ENCODE measurements around the gene SYVN1. TPM values are rescaled to one million over a fixed set of nuclear protein-coding genes. Genes with fewer than 3 reads are reported as not detected.
"Not testable (repeated sequence)": the region's sequence is repeated elsewhere in the genome, so short reads cannot be mapped to it uniquely, and the experiment has no call there.

Gene SYVN1
- 10 to 100 TPM; 16.4 to 17.8 TPM for polyA plus RNA-seq

DNA sequence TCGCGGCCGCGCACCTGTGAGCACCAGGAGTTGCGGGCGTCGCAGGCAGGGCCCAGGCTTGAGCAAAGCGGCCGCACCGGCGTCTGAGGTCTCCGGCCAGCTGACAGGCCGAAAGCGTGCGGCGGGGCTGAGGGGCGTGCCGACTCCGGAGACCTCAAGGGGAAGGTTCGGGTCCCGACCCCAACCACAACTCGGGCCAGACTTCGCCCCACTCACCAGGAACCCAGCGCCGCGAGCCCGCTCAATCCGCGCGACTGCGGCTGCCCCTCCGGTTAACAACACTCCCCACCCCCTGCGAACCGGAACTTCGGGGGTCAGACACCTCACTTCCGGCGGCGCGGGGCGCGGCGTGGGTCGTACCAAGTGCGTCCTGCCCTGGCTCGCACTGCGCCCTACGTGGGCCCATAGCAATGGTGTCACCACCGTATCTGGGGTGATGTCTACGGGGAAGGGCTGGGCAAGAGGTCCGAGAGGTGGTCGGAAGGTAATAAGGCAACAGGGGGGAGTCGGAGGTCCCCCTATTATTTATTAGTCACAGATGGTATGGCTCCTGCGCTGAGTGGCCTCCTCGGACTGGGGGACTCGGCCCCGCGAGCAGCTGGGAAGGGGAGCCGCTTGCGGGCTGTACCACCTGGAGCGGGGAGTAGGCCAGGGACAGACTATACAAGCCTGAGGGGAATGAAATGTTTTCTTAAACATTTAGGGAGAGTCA, at the start of gene SYVN1:
TSS of gene SYVN1 (minus strand) at position 280 of the 712 bp plus-strand sequence. CDS start 918 bp downstream, outside the sequence.
- peaks cover 13 to 33% of the 10 kb centered on the region in 2 donors for H3K36me3 ChIP-seq (ENCODE audit: control insufficient read depth in 2 of 2, insufficient read depth in 2 of 2, low read length in 1 of 2)
- H3K27me3 ChIP-seq (ENCODE audit: control insufficient read depth in 1 of 2, insufficient read depth in 2 of 2, low read length in 2 of 2), result no peaks in the 10 kb centered on the region
- H3K4me3 ChIP-seq (ENCODE audit: low read depth in 1 of 2, low read length in 2 of 2), result peak within 1 kb of the TSS; percentile 74 to 85
- H3K9me3 ChIP-seq (ENCODE audit: control insufficient read depth in 2 of 2, insufficient read depth in 1 of 2, low read depth in 1 of 2, low read length in 1 of 2), result no peaks in the 10 kb centered on the region
- peak within 1 kb of the TSS; percentile 98 for H3K27ac ChIP-seq (ENCODE audit: low read depth in 2 of 2, low read length in 1 of 2)
- 0% methylated on average over 57 to 60 of the region's 60 CpGs for WGBS, 2 donors
- H3K4me1 ChIP-seq (ENCODE audit: control insufficient read depth in 2 of 2, insufficient read depth in 2 of 2, low read length in 1 of 2), result peaks cover 0 to 17% of the 10 kb centered on the region in 2 donors

GRCh38 chr11:65183201-65183891, 49.0 kb upstream of the SYVN1 start:
- H3K9me3 ChIP-seq (ENCODE audit: control insufficient read depth in 2 of 2, insufficient read depth in 1 of 2, low read depth in 1 of 2, low read length in 1 of 2), result no peaks in the 10 kb centered on the region
- H3K27me3 ChIP-seq (ENCODE audit: control insufficient read depth in 1 of 2, insufficient read depth in 2 of 2, low read length in 2 of 2), result no peaks in the 10 kb centered on the region
- H3K27ac ChIP-seq (ENCODE audit: low read depth in 2 of 2, low read length in 1 of 2), result peak overlapping the region; percentile 99
- peak overlapping the region; percentile 76 to 88 for H3K4me3 ChIP-seq (ENCODE audit: low read depth in 1 of 2, low read length in 2 of 2)
- H3K36me3 ChIP-seq (ENCODE audit: control insufficient read depth in 2 of 2, insufficient read depth in 2 of 2, low read length in 1 of 2), result peaks cover 14 to 34% of the 10 kb centered on the region in 2 donors
- 46 to 55% methylated on average over 19 of the region's 19 CpGs for WGBS, 2 donors
- H3K4me1 ChIP-seq (ENCODE audit: control insufficient read depth in 2 of 2, insufficient read depth in 2 of 2, low read length in 1 of 2), result peaks cover 7 to 16% of the 10 kb centered on the region in 2 donors

- 20 to 26% methylated on average over 23 of the region's 23 CpGs for WGBS, 2 donors
- no peaks in the 10 kb centered on the region for H3K27me3 ChIP-seq (ENCODE audit: control insufficient read depth in 1 of 2, insufficient read depth in 2 of 2, low read length in 2 of 2)
- peak overlapping the region; percentile 99 for H3K27ac ChIP-seq (ENCODE audit: low read depth in 2 of 2, low read length in 1 of 2)
- peaks cover 14 to 28% of the 10 kb centered on the region in 2 donors for H3K36me3 ChIP-seq (ENCODE audit: control insufficient read depth in 2 of 2, insufficient read depth in 2 of 2, low read length in 1 of 2)
- H3K4me3 ChIP-seq (ENCODE audit: low read depth in 1 of 2, low read length in 2 of 2), result peak overlapping the region; percentile 76 to 88
- no peaks in the 10 kb centered on the region for H3K9me3 ChIP-seq (ENCODE audit: control insufficient read depth in 2 of 2, insufficient read depth in 1 of 2, low read depth in 1 of 2, low read length in 1 of 2)
- peaks cover 7 to 16% of the 10 kb centered on the region in 2 donors for H3K4me1 ChIP-seq (ENCODE audit: control insufficient read depth in 2 of 2, insufficient read depth in 2 of 2, low read length in 1 of 2)
Measured at GRCh38 chr11:65182258-65183170, 48.2 kb upstream of the SYVN1 start.

GRCh38 chr11:65181569-65182257, 47.4 kb upstream of the SYVN1 start, which contains the start of gene CAPN1:
CAPN1 (plus strand) TSS chr11:65181928; CDS start chr11:65182702, 774 bp downstream.
- Histone ChIP-seq H3K4me3 (ENCODE audit: low read depth in 1 of 2, low read length in 2 of 2) (peak within 1 kb of the TSS; percentile 76 to 88), H3K27me3 (ENCODE audit: control insufficient read depth in 1 of 2, insufficient read depth in 2 of 2, low read length in 2 of 2) (no peaks in the 10 kb centered on the region), H3K36me3 (ENCODE audit: control insufficient read depth in 2 of 2, insufficient read depth in 2 of 2, low read length in 1 of 2) (peaks cover 8 to 21% of the 10 kb centered on the region in 2 donors), H3K4me1 (ENCODE audit: control insufficient read depth in 2 of 2, insufficient read depth in 2 of 2, low read length in 1 of 2) (peaks cover 7 to 14% of the 10 kb centered on the region in 2 donors), H3K27ac (ENCODE audit: low read depth in 2 of 2, low read length in 1 of 2) (peak within 1 kb of the TSS; percentile 99), H3K9me3 (ENCODE audit: control insufficient read depth in 2 of 2, insufficient read depth in 1 of 2, low read depth in 1 of 2, low read length in 1 of 2) (no peaks in the 10 kb centered on the region)
- 0% methylated on average over 32 to 42 of the region's 43 CpGs for WGBS, 2 donors

DNA sequence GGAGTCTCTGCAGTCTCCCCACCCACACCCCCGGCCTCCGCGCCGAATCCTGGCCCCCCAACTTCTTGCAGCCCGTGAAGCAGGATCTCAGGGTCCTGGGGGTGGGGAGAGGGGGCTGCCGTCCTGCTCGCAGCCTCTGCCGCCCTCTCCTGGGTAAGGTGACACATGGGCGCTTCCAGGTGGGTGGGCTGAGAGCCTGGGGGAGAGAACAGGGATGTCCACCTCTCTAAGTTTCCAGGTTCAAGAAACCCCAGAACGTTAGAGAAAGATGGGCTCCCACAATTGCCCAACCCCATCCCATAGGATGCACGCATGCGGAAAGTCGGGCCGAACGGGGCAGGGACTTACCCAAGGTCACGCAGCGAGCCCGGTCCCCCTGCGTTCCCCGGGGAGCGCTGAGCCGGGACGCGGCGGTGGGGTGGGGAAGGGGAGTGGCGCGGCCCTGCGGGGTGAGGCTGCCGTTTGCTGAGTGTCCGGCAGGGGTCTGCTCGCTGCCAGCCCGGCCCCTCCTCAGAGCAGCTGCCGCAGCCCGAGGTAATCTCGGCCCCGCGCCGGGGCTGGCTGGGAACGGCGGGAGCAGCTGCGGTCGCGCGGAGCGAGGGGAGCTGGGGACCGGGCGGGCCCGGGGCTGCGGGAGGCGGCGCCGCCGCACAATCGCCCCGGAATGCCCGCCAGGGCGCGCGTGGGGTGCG, 46.7 kb upstream of the SYVN1 start:
- WGBS, 2 donors, result 1% methylated on average over 42 to 60 of the region's 60 CpGs
- peak overlapping the region; percentile 76 to 88 for H3K4me3 ChIP-seq (ENCODE audit: low read depth in 1 of 2, low read length in 2 of 2)
- no peaks in the 10 kb centered on the region for H3K9me3 ChIP-seq (ENCODE audit: control insufficient read depth in 2 of 2, insufficient read depth in 1 of 2, low read depth in 1 of 2, low read length in 1 of 2)
- H3K27ac ChIP-seq (ENCODE audit: low read depth in 2 of 2, low read length in 1 of 2), result peak overlapping the region; percentile 99
- H3K36me3 ChIP-seq (ENCODE audit: control insufficient read depth in 2 of 2, insufficient read depth in 2 of 2, low read length in 1 of 2), result peaks cover 1 to 15% of the 10 kb centered on the region in 2 donors
- H3K4me1 ChIP-seq (ENCODE audit: control insufficient read depth in 2 of 2, insufficient read depth in 2 of 2, low read length in 1 of 2), result peaks cover 7 to 10% of the 10 kb centered on the region in 2 donors
- no peaks in the 10 kb centered on the region for H3K27me3 ChIP-seq (ENCODE audit: control insufficient read depth in 1 of 2, insufficient read depth in 2 of 2, low read length in 2 of 2)

GRCh38 chr11:65174571-65175010, 40.3 kb upstream of the SYVN1 start:
- not testable (repeated sequence) for H3K4me1 ChIP-seq (ENCODE audit: control insufficient read depth in 2 of 2, insufficient read depth in 2 of 2, low read length in 1 of 2); H3K27me3 ChIP-seq (ENCODE audit: control insufficient read depth in 1 of 2, insufficient read depth in 2 of 2, low read length in 2 of 2); H3K36me3 ChIP-seq (ENCODE audit: control insufficient read depth in 2 of 2, insufficient read depth in 2 of 2, low read length in 1 of 2); H3K4me3 ChIP-seq (ENCODE audit: low read depth in 1 of 2, low read length in 2 of 2); H3K9me3 ChIP-seq (ENCODE audit: control insufficient read depth in 2 of 2, insufficient read depth in 1 of 2, low read depth in 1 of 2, low read length in 1 of 2); H3K27ac ChIP-seq (ENCODE audit: low read depth in 2 of 2, low read length in 1 of 2)
- WGBS, 2 donors, result 47 to 60% methylated on average over 2 of the region's 2 CpGs

DNA sequence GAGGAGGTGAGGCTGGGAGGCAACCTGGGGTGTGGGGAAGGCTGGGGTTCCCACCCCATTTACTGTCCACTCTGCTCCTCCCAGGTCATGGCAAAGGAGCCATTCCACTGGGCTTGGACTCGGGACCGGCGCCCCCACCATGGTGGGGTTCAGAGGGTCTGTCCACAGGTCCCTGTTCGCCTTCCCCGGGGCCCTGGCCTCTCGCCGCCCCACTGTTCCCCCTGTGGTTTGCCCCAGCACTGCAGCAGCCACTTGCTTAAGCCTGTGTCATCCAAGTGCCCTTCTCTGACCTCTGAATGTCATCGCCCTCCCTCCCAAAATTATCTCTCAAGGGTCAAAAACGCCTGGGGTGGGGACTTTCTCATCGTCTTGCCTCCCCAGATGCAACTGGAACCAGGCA, 38.3 kb upstream of the SYVN1 start:
- Histone ChIP-seq H3K27ac (ENCODE audit: low read depth in 2 of 2, low read length in 1 of 2) (no peak overlapping the region), H3K4me3 (ENCODE audit: low read depth in 1 of 2, low read length in 2 of 2) (no peak overlapping the region), H3K9me3 (ENCODE audit: control insufficient read depth in 2 of 2, insufficient read depth in 1 of 2, low read depth in 1 of 2, low read length in 1 of 2) (no peaks in the 10 kb centered on the region), H3K4me1 (ENCODE audit: control insufficient read depth in 2 of 2, insufficient read depth in 2 of 2, low read length in 1 of 2) (peaks cover 0 to 2% of the 10 kb centered on the region in 2 donors), H3K36me3 (ENCODE audit: control insufficient read depth in 2 of 2, insufficient read depth in 2 of 2, low read length in 1 of 2) (no peaks in the 10 kb centered on the region), H3K27me3 (ENCODE audit: control insufficient read depth in 1 of 2, insufficient read depth in 2 of 2, low read length in 2 of 2) (no peaks in the 10 kb centered on the region)
- 84% methylated on average over 10 of the region's 10 CpGs for WGBS, 2 donors

- Histone ChIP-seq H3K4me1 (ENCODE audit: control insufficient read depth in 2 of 2, insufficient read depth in 2 of 2, low read length in 1 of 2) (peaks cover 0 to 2% of the 10 kb centered on the region in 2 donors), H3K27me3 (ENCODE audit: control insufficient read depth in 1 of 2, insufficient read depth in 2 of 2, low read length in 2 of 2) (no peaks in the 10 kb centered on the region), H3K36me3 (ENCODE audit: control insufficient read depth in 2 of 2, insufficient read depth in 2 of 2, low read length in 1 of 2) (no peaks in the 10 kb centered on the region), H3K9me3 (ENCODE audit: control insufficient read depth in 2 of 2, insufficient read depth in 1 of 2, low read depth in 1 of 2, low read length in 1 of 2) (no peaks in the 10 kb centered on the region), H3K4me3 (ENCODE audit: low read depth in 1 of 2, low read length in 2 of 2) (no peak within 1 kb of the TSS), H3K27ac (ENCODE audit: low read depth in 2 of 2, low read length in 1 of 2) (peak within 1 kb of the TSS; percentile 8 to 10)
- WGBS, 2 donors, result 93 to 94% methylated on average over 21 of the region's 21 CpGs
Measured at GRCh38 chr11:65170058-65170534, 35.8 kb upstream of the SYVN1 start, which contains the start of gene SPDYC. SPDYC (plus strand) TSS chr11:65170233; CDS start chr11:65171358, 1,125 bp downstream.
